Ectodermal cell (in vitro differentiated cells): Measurements from ENCODE around the gene DDX42.

ENCODE experiments used
- H3K27ac ChIP-seq: 2 replicates; pipeline ENCODE4 v1.7.0; 2013; ENCODE audit warnings: mild to moderate bottlenecking, low read depth, low read length; ENCODE audit not compliant: insufficient read depth, poor library complexity, severe bottlenecking
- H3K27me3 ChIP-seq: 2 replicates; pipeline ENCODE4 v1.7.0; 2013; ENCODE audit warnings: mild to moderate bottlenecking, low read length; ENCODE audit not compliant: insufficient read depth, control insufficient read depth, poor library complexity, severe bottlenecking
- H3K36me3 ChIP-seq: one replicate; pipeline ENCODE4 v1.7.0; 2013; ENCODE audit warnings: low read length; ENCODE audit not compliant: control insufficient read depth, insufficient read depth
- H3K4me1 ChIP-seq: one replicate; pipeline ENCODE4 v1.7.0; 2013; ENCODE audit warnings: low read length; ENCODE audit not compliant: control insufficient read depth, insufficient read depth
- H3K4me3 ChIP-seq: 2 replicates; pipeline ENCODE4 v1.7.0; 2013; ENCODE audit warnings: low read depth, low read length, control low read depth; ENCODE audit not compliant: insufficient read depth
- H3K9me3 ChIP-seq: 2 replicates; pipeline ENCODE4 v1.7.0; 2013; ENCODE audit warnings: mild to moderate bottlenecking, low read length, moderate library complexity; ENCODE audit not compliant: control insufficient read depth
- WGBS, 2 experiments: methylation state at CpG; one replicate each; pipeline ENCODE4 v1.1.7; 2013; ENCODE audit warnings: missing lambda C conversion rate in 2 of 2; 5-methylcytosine and 5-hydroxymethylcytosine counted together

Gene DDX42

DNA sequence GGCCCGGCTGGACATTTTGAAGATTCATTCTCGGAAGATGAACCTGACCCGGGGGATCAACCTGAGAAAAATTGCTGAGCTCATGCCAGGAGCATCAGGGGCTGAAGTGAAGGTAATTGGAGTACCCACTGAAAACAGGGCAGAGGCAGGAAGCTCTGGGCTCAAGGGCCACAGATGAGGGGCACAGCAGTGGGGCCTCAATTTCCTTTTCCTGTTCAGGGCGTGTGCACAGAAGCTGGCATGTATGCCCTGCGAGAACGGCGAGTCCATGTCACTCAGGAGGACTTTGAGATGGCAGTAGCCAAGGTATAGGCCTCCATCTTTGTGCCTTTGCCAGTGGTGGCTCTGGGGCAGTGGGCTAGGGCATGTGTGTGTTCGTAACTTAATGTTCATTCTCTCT is 57.5 kb downstream of the DDX42 start:
- Histone ChIP-seq H3K27me3 (no peaks in the 10 kb centered on the region), H3K4me1 (peaks cover 7% of the 10 kb centered on the region), H3K27ac (no peak overlapping the region), H3K9me3 (no peaks in the 10 kb centered on the region), H3K36me3 (peaks cover 56% of the 10 kb centered on the region), H3K4me3 (no peak overlapping the region)
- 94 to 96% methylated on average over 8 of the region's 8 CpGs for WGBS, 2 experiments

DNA sequence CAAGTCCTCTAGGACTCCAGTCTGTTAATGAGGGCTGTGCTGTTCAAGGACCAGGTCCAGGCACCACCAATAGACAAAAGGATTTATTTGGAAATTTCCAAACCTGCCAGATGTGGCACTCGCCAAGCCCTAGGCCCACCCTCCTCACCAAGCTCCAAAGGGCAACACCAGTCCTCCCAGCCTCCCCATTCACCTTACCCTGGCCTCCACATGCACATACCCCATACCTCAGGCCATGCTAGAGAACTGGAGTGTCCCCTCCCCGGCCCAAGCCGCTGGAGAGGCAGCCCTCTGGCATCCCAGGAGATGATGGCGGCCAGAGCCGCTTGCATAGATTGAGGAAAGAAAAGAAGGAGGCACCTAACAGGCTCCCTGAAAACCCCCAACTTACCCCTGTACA is 58.0 kb downstream of the DDX42 start:
- WGBS, 2 experiments: 95 to 98% methylated on average over 5 of the region's 5 CpGs
- Histone ChIP-seq H3K4me1 (peaks cover 7% of the 10 kb centered on the region), H3K27me3 (no peaks in the 10 kb centered on the region), H3K36me3 (peaks cover 56% of the 10 kb centered on the region), H3K9me3 (no peaks in the 10 kb centered on the region), H3K4me3 (no peak overlapping the region), H3K27ac (no peak overlapping the region)

DNA sequence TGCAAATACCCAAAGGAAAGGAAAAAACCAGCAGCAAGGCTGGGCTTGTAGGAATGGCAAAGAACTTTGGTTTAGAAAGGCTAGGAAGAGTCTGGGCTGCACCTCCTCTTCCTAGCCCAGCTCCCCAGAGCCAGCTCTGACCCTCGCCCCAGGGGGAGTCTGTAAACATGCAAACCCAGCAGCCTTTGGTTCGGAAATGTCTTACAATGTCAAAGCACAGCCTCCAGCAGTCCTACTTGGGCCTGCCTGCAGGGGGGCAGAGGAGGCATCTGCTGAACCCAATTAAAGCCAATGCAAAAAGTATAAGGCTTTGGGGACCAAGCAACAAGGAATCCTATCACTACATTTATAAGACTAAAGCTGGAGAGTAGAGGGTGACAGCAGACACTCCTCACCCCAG is 58.5 kb downstream of the DDX42 start:
- no peaks in the 10 kb centered on the region for H3K9me3 ChIP-seq
- 85 to 87% methylated on average over 2 of the region's 2 CpGs for WGBS, 2 experiments
- no peak overlapping the region for H3K4me3 ChIP-seq
- H3K36me3 ChIP-seq: peaks cover 56% of the 10 kb centered on the region
- no peaks in the 10 kb centered on the region for H3K27me3 ChIP-seq
- peaks cover 7% of the 10 kb centered on the region for H3K4me1 ChIP-seq
- H3K27ac ChIP-seq: no peak overlapping the region

DNA sequence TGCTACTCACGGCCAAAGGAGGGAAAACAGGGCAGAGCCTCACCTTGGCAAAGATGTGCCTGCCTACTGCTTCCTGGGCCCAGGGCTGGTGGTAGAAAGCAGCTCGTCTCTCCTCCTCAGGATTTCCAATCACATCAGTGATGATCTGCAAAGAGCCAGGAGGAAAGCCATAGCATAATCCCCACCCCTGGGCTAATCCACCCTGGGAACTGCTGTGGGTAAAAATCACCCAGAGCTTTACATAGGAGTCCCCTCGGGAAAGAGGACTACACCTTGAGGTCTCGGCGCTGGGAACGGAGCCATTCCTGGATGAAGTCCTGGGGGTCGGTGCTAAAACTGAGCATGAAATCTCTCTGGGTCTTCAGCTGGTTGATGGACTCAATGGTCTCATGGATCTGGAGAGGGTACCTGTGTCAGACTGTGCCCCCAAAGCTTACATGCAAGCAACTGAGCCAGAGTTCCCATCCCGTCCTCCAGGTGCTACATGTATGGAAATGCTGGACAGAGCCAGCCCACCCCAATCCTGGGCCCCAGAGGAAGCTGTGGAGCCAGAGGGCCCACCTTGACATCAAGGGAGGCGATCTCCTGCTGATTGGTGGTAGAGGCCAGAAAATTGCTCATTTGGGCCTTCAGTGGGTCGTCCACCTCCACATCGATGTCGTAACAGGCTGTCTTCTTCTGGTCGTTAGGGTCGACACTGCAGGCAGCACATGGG is 59.2 kb downstream of the DDX42 start:
- Histone ChIP-seq H3K4me1 (peaks cover 5% of the 10 kb centered on the region), H3K4me3 (no peak overlapping the region), H3K36me3 (peaks cover 56% of the 10 kb centered on the region), H3K27ac (no peak overlapping the region), H3K9me3 (no peaks in the 10 kb centered on the region), H3K27me3 (no peaks in the 10 kb centered on the region)
- WGBS, 2 experiments: 95% methylated on average over 14 of the region's 14 CpGs

DNA sequence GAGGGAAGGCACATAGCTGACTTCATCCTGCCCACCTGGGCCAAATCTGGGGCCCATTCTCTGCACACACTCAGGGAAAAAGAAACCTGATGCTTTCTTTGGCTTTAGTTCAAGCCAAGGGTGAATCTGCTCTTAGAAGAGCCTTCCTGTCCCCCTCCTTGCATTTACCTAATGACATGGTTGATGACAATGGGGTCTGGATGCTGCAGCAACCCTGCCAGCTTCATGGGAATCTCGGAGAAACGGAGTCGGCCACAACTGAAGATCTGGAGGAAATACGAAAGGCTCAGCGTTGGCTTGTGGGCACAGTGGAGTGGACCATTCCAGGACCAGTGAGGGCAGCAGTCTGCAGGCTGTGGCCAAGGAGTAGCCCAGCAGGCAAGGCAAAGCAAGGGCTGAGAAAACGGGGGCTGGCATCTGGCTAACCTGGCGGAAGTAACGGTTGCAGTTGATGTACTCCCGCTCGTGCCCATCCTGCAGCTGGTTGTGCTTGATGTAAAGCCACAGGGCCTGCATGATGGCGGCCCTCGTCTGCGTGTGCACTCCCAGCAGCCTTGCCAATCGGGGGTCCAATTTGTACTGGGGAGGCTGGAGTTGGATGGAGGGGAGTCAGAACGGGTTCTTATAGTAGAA is 59.9 kb downstream of the DDX42 start:
- Histone ChIP-seq H3K36me3 (peaks cover 56% of the 10 kb centered on the region), H3K27me3 (no peaks in the 10 kb centered on the region), H3K27ac (no peak overlapping the region), H3K4me3 (no peak overlapping the region), H3K9me3 (no peaks in the 10 kb centered on the region), H3K4me1 (peaks cover 7% of the 10 kb centered on the region)
- 95 to 97% methylated on average over 15 of the region's 15 CpGs for WGBS, 2 experiments

DNA sequence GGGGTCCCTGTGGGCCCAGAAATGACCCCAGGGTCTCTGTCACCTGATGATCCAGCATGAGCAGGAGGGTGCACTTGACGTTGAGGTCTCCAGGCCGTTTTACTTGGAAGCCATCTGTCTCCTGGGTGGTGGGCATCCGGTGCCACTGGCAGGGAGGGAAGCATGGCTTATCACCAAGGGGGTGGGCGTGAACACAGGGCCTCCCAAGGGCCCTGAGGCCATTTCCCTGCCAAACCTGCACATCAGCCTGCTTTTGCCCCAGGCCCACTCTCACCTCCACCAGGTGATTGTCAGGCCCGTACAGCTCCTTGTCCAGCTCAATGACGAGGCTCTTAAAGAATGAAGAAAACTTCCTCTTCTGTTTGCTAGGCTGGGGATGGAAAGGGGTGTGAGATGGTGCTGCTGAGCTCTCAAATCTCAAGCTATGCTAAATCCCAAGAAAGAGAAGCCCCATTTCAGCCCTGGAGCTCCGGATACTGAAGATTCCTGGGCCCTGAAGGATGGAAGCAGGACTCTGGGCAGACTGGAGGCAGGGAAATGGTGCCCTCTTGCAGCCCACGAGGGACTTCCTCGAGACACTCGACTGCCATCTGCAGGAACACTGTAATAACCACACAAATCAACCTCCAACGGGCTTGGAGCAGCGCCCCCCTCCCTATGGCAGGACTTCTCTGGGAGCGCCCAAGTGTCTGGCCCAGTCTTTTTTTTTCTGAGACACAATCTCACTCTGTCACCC is 60.6 kb downstream of the DDX42 start:
- Histone ChIP-seq H3K27ac (no peak overlapping the region), H3K27me3 (no peaks in the 10 kb centered on the region), H3K4me3 (no peak overlapping the region), H3K4me1 (peaks cover 13% of the 10 kb centered on the region), H3K9me3 (no peaks in the 10 kb centered on the region), H3K36me3 (peaks cover 53% of the 10 kb centered on the region)
- WGBS, 2 experiments: 64 to 69% methylated on average over 13 of the region's 13 CpGs

DNA sequence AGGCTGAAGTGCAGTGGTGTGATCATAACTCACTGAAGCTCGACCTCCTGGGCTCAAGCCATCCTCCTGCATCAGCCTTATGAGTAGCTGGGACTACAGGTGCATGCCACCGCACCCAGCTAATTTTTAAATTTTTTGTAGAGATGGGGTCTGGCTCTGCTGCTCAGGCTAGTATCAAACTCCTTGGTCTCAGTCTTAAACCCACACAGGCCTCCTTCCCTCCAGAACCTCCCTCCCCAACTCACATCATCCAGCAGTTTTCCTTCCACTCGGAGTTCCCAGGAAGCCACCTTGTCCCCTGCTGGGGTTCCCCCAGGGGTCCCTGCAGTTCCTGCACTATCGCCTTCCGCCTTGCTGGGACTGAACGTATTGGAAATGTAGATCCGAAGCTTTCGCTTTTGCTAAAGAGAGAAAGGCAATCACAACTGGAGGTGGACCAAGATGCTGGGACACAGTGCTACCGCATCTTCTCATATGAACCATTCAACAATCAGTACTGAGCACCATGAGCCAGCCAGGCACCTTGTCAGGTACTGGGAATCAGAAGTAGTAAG is 61.3 kb downstream of the DDX42 start:
- Histone ChIP-seq H3K27ac (no peak overlapping the region), H3K4me1 (peaks cover 14% of the 10 kb centered on the region), H3K36me3 (peaks cover 46% of the 10 kb centered on the region), H3K27me3 (no peaks in the 10 kb centered on the region), H3K4me3 (no peak overlapping the region), H3K9me3 (no peaks in the 10 kb centered on the region)
- 88% methylated on average over 9 of the region's 9 CpGs for WGBS, 2 experiments

DNA sequence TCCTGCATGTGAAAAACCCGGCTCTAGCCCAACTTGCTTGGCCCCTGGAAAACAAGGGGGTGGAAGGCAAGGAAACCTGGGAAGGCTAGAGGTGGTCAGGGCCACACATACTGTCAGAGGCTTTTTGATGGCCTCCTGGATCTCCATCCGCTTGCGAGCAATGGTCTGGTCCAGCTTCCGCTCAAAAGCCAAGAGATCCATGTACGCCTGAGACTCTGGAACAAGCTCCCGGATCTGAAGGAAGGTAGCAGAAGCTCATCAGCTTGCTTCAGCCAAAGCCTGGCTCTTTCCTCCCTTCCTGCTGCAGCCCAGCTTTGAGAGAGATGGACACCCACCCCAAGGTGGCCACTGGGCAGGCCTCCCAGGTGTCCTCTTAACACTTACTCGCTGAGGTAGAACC is 62.8 kb downstream of the DDX42 start:
- 94 to 96% methylated on average over 7 of the region's 7 CpGs for whole genome bisulfite sequencing, 2 experiments
- no peaks in the 10 kb centered on the region for H3K27me3 ChIP-seq
- H3K4me1 ChIP-seq: peaks cover 26% of the 10 kb centered on the region
- H3K4me3 ChIP-seq: no peak overlapping the region
- H3K36me3 ChIP-seq: peaks cover 31% of the 10 kb centered on the region
- no peak overlapping the region for H3K27ac ChIP-seq
- H3K9me3 ChIP-seq: no peaks in the 10 kb centered on the region

DNA sequence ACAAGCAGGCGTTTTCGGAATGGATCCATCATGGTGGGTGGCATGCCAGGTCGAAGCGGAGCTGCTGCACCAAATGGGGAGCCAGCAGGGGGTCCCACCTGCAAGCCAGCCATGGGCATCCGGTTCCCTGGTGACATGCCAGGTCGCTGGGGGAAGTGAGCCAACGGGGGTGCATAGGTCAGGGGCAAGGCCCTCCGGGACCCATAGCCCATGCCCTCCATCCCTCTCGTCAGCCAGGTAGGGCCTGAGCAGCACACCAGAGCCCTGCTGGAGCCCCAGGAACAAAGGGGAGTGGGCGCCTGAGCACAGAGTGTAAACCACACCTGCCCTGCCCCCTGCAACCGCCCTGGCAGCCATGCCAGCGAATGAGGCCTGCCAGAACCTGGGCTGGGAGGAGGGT is 63.5 kb downstream of the DDX42 start:
- H3K27ac ChIP-seq: no peak overlapping the region
- H3K4me1 ChIP-seq: peaks cover 26% of the 10 kb centered on the region
- H3K9me3 ChIP-seq: no peaks in the 10 kb centered on the region
- H3K27me3 ChIP-seq: no peaks in the 10 kb centered on the region
- H3K4me3 ChIP-seq: no peak overlapping the region
- WGBS, 2 experiments: 93 to 94% methylated on average over 12 of the region's 12 CpGs
- H3K36me3 ChIP-seq: peaks cover 24% of the 10 kb centered on the region

DNA sequence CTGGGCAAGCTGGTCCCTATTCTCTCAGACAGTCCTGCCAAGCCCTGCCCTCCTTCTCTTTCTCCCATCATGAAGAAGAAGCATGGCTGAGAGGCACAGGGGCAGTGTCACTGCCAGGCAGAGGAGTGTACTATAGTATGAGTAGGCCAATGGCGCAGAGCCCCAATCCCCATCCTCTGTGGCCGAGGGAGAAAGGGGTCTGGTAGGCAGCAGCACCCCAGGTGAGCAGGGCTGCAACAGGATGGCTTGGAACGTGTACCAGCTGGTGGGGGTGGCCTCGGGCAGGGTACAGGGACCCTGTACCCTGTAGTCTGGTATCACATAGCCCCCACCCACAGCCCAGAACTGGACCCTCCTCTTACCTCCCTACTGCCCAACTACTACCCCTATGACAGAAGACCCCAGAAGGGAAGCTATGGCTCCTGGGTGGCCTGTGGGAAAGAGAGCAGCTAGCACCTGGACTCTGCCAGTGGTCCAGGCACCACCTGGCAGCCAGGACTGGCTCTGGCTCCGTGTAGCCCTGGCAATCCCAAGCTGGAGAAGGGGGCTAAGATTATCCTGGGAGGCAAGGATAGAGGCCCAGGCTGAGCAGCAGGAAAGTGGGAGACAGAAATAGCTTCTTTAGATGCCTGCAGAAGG is 64.1 kb downstream of the DDX42 start:
- Histone ChIP-seq H3K27ac (no peak overlapping the region), H3K27me3 (no peaks in the 10 kb centered on the region), H3K9me3 (no peaks in the 10 kb centered on the region), H3K4me1 (peaks cover 26% of the 10 kb centered on the region), H3K36me3 (peaks cover 18% of the 10 kb centered on the region), H3K4me3 (no peak overlapping the region)
- WGBS, 2 experiments: 89% methylated on average over 5 of the region's 5 CpGs
